GM18519 (cell line): Measurements from ENCODE around the gene XXYLT1.

Experiments used
- ATAC-seq: cut with Tn5 transposase; IDR thresholded peaks from one replicate; pipeline ENCODE4 v1.9.1; 2021; ENCODE audit warnings: mild to moderate bottlenecking, moderate library complexity; ENCODE audit not compliant: unreplicated experiment, low FRiP score

Gene XXYLT1

DNA sequence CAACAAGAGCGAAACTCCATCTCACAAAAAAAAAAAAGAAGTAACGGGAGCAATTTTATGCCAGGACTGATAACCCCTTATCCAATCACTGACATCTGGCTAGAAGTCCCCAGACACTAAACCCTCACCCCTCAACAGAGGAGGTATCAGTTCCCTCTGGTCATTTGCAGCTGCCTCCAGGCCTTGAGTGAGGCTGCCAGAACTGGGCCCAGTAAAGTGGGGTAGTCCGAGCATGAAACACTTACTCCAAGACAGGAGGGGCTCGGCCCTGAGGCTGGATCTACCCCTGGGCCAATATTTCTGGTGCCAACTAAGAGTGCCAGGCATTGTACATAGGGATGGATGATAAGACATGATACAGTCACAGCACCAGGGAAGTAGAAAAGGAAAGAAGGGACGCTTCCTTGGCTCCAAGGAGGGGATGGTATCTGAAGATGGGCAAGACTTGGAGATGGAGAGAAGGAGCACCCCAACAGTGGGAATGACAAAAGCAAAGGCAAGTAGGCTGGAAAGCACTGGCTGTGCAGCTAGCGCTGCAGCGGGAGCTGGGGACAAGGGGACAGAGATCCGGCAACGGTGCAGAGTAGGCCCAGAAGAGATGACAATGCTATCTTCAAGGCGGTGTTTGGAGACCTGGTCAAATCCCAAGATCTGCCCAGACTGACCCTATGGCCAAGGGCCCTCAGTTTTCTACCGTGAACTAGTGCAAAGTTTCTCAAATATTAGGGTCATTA lies 2.2 kb downstream of the XXYLT1 start:
- ATAC-seq, result no peak

GRCh38 chr3:195267096-195267495 lies 3.9 kb downstream of the XXYLT1 start:
- ATAC-seq, result no peak

DNA sequence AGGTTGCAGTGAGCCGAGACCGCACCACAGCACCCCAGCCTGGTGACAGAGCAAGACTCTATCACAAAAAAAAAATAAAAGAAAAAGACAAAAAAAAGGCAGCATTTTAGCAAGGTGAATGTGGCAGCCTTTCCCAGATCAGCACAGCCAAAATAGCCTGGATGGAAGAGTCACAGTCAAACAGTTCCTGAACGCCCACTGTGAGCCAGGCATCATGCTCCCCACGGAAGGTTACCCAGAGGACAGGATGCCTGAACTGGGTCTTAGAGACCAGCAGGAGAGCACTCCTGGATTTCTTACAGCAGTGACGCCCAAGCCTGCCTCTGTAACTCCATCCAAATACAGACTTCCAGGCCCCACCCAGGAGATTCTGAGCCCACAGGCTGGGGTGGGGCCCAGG lies 4.5 kb downstream of the XXYLT1 start:
- no peak for ATAC-seq

DNA sequence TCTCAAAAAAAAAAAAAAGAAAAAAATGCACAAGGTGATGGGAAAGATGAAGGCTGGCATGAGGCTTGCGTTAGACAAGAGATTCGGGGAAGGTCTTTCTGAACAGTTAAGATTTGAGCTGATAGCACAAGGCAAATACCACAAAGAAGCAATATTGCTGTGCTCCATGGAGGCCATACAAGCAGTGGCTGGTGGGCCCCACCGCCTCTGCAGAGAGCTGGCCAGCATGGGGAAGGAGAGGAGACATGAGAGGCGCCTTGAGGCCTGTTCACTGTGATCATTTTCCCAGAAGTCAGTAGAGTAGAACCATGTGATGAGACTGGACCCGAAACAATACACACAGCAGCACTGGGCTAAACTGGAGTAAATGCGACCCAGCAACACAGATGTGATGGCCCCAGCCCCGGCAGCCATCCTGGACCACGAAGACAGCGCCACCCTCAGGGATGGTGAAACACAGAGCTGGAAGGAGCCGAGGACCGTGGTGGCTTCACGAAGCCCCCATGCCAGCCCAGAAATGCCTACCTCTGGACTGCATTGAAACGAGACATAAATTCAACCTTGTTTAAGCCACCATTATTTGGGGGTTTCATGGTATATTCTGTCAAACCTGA lies 5.5 kb downstream of the XXYLT1 start:
- ATAC-seq, result no peak

DNA sequence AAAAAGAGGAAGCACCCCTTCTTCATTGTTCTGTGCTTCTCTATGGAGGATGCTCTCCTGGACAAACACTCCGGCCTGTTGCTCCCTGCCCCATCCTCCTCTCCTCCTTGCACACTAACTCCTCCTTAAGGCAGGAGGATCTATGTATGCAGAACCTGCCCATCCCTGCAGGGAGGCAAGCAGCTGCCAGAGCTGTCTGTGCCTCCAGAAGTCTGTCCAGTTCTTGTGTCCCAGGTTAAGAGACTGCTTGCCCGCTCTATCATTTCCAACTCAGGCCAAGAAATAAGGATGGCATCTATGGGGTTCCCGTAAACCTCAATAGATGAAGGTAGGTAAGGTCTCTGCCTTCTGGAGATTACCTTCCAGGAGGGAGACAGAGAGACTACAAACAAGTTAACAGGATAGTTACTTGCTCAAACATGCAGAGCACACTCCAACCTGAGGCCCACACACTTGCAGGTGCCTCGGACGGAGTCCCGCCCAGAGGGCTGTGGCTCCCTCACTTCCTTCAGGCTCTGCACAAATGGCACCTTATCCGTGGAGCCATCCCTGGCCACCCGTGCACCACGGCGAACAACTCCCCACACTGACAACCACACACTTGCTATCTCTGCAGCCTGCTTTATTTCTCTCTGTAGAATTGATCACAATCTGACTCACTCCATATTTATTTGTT lies 6.9 kb downstream of the XXYLT1 start:
- no peak for ATAC-seq

- ATAC-seq, result no peak
These were observed 7.6 kb downstream of the XXYLT1 start for GRCh38 chr3:195263193-195263924.

- no peak for ATAC-seq
These were observed 9.0 kb downstream of the XXYLT1 start for GRCh38 chr3:195261925-195262324.

DNA sequence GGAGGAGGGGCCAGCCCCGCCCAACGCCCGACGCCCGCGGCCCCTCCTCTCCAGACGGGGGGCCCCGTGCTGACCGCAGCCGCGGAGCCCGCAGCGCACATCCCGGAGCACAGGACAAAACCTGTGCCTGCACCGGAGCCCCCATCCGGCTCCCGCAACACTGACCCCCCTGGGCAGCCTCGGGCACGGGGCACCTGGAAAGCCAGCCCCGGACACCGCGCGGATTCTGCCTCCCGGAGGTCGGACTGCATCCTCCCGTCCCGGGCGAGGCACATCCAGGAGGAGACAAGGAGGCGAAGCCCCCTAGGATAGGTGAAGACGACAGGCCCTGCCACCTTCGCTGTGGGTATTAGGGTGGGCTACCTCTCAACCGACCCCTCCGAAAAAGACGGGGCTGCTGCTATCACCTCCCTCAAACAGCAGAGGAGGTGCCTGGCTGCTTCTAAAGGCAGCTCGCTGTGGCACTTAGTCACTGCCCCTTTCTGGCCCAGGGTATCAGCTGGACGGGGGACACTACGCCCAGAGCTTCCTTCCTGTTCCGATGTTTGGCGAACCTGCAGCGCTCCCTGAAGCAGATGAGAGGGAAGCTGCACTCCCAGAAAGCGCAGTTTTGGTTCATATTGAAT lies 10.6 kb downstream of the XXYLT1 start:
- ATAC-seq, result no peak

GRCh38 chr3:195259475-195260279 lies 11.3 kb downstream of the XXYLT1 start:
- ATAC-seq, result peak; percentile 59

DNA sequence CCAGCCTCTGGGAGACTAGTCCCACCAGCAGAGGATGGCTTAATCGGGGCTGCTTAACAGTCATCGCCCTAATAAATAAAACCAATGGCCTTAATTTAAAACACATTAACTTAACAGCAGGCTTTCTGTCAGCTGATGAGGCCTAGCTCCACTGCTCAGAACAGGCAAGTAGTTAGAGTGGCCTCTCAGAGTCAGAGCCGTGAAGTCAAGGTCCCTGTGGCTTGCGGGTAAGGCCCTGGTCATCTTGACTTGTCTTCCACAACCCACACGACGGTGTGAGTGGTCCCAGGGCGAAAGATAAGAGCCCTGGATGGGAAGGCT lies 11.8 kb downstream of the XXYLT1 start:
- no peak for ATAC-seq

DNA sequence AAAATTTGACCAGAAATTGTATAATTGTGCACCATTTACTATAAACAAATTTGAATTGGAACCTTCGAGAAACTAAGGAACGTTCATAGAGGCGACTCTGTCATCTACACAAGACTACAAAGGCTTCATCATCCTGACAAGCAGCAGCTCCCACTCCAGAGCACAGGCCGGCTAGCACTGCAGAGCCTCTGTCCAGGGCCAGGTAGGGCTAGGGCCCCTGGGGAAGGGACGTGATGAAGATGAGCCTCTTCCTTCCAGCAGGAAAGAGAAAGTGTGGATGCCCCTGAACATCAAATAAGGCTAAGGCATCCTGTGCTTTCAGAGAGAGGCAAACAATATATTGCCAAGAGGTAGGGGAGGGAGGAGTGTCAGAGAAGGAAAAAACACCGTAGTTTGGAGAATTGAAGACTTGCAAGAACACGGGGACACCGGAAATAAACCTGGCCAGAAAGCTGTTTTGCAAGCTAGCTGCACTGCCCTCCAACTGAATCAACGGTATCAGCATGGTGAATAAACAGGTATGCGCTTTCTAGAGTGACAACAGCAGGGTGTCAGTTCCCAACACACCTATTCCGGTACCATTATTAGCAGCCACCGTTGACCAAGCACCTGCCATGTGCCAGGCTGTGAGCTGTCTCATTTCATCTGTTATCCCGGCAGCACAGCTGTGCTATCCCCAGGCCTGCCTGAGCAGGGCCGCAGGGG lies 12.4 kb downstream of the XXYLT1 start:
- no peak for ATAC-seq

- ATAC-seq, result no peak
These were observed 13.2 kb downstream of the XXYLT1 start for GRCh38 chr3:195257454-195258448.

DNA sequence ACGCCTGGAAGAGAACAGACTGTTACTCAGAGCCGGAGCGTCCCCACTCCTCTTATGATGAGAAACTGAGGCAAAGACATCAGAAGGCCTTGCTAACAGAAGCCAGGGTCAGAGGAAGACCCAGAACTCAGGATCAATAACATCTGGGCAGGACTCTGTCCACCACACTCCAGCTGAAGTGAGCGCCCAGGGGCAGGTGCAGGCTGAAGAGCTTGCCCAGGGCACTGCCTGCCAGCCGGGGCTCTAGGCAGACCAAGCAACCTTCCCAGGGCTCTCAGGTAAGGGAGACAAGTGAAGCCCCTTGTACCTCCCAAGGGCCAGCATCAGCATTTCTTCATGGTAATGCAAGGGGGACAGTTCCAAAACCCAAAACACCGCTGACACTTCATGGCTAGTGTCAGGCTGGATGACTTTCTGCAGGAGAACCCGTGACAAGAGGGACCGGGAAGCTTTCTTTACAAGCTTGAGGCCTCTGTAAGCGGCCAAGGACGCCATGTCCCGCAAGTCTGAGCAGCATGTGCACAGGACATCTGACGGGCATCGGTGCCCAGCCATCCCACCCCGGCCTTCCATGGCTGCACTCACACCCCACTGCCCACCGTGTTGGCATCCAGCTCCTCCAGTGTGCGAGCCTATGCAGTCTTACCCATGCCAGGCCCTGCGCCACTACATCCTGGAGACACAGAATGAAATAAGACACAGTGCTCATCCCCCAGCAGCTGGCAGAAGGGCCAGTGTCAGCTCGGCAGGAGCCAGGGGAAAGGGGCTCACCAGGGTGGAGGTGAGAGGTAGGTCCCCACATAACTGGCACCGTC lies 14.1 kb downstream of the XXYLT1 start:
- no peak for ATAC-seq

DNA sequence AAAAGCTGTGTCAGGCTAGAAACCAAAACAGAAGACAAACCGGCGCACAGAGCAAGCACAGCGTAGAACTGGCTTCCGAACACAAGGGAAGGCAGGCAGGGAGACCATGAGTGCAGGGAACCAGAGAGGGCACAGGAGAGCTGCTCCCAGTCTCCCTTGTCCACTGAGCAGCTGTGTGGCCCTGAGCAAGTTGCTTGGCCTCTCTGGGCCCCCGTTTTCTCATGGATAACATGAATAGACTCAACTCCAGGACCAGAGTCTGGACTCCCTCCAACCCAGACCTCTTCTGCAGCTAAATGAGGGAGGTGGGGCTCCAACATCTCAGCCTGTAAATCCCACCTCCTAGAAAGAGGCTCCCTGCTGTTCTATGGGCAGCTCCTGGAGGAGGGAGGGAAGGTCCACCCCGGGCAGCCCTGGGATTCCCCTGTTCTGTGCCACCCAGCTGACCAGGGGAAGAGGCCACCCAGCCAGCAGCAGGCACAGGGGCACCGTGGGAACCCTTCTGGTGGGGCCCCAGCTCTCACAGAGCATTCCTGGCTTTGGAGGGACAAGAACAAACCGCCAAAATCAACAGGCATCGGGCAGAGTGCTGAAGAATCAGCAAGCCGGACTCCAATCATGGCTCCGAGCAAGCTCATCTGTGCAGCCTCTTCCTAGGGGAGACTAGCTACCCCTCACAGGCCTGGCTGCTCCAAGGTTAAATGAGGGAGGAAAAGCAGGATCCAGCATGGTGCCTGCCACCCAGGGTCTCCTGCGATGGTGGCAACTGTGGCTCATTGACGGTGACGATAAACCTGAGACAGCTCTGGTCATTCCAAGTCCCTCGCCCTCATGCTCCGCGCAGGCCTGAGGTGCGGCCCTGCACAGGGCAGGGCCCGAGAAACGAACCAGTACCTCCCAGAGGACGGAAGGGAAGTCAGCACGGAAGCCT lies 15.1 kb downstream of the XXYLT1 start:
- no peak for ATAC-seq

DNA sequence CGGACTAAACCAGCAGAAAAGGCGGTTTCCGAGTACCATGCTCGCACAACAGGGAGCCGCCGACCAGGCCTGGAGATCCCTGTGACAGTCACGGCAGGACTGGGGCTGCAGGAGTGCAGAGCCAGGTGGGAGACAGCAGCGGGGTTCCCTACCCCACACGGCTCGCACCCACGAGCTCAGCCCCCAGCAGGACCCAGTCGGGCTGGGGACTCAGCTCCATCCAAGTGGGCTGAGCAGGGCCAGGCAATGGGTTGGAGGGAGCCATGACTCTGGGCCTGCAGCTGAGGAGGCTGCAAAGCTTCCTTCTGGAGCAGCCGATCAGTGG lies 15.8 kb downstream of the XXYLT1 start:
- ATAC-seq, result no peak

DNA sequence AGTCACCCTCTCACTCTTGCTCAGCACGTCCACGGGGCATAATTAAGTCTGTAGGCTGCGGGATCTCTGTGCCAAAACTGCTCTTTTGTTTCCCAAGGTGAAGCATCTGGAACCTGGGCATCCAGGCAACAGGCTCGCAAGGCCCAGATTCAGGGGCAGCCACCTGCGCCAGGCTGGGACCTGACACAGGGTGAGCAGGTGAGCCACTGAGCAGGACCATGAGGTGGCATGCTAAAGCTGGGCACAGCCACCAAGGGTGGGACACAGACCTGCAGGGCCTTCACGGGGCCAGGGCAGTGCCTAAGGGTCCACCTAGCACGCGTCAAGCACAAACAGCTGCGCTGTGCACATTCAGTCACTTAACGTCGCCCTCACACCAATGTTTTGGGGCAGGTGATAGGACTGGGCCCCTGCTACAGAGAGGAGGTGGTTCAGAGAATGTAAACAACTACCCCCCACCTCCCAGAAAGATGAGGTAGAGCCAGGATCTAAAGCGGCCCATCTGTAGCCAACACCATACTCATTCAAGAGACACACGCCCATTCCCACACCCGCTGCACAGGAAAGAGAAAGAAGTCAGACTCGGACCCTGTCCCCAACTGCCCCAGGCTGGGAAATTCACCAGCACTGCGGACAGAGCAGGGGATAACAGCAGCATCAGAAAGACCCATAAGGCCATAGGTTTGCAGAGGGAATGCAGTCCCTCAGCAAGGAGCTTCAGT lies 16.3 kb downstream of the XXYLT1 start:
- no peak for ATAC-seq
